ENCODE data around the gene TGFBR3L.

DNA sequence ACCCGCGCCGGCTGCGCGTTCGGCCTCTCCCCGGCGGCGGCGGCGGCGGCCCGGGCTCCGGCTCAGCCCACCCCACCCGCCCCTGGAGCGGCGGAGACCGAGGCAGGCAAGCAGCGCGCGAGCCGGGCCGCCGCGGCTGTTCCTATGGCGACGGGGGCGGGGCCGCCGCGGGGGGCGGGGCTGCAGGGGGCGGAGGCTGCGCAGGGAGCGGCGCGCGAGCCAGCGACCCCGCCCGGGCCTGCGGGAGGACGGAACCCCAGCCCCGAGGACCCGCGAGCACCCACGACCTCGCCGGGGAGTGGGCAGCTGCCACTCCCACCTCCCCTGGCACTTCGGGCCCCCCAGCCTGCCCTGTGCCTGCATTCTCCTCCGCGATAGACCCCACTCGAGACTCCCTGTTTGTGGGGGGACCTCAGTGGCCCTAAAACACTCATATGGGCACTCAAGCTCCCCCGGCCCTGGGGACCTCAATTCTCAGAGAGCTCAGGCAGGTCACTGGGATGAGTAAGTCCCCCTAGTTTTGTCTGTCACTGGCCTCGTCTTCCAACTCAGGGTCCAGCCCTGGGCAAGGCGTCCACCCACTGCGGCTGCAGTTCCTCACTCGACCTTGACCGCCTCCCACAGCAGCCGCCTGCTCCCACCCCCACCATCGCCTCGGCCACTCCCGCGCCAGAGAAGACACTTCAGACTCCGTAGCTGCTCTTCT lies 11.5 kb downstream of the TGFBR3L start, which contains the start of gene CTXN1:
- TF ChIP-seq SP1 (IDR thresholded peaks at IDR 0.05; ENCODE audit: low read depth, low read length) (no peak), CTCF (IDR thresholded peaks at IDR 0.05 in 2 of 3, conservative IDR thresholded peaks at IDR 0.05 in 1 of 3; ENCODE audit: control insufficient read depth in 2 of 3, extremely low read depth in 1 of 3, insufficient read depth in 1 of 3, low read depth in 3 of 3, low read length in 3 of 3) (no peak), REST (IDR thresholded peaks at IDR 0.05; ENCODE audit: low read depth, low read length) (no peak), ELK1 (IDR thresholded peaks at IDR 0.05; ENCODE audit: low read depth, low read length) (no peak), POLR2AphosphoS2 (IDR thresholded peaks at IDR 0.05; ENCODE audit: low read depth, low read length) (0 out of 2 replicates have a peak, but pooled peaks have one; percentile 10), POLR2AphosphoS5 (IDR thresholded peaks at IDR 0.05; ENCODE audit: low read length) (no peak), MYC (IDR thresholded peaks at IDR 0.05; ENCODE audit: insufficient read depth, insufficient read length, insufficient replicate concordance, low read length, severe bottlenecking) (no peak), NFIC (IDR thresholded peaks at IDR 0.05; ENCODE audit: low read depth, low read length) (no peak), SIN3A (IDR thresholded peaks at IDR 0.05; ENCODE audit: low read depth, low read length) (no peak), SMC3 (IDR thresholded peaks at IDR 0.05; ENCODE audit: borderline replicate concordance, low read length) (no peak)
- TF ChIP-seq, protein P1, sequence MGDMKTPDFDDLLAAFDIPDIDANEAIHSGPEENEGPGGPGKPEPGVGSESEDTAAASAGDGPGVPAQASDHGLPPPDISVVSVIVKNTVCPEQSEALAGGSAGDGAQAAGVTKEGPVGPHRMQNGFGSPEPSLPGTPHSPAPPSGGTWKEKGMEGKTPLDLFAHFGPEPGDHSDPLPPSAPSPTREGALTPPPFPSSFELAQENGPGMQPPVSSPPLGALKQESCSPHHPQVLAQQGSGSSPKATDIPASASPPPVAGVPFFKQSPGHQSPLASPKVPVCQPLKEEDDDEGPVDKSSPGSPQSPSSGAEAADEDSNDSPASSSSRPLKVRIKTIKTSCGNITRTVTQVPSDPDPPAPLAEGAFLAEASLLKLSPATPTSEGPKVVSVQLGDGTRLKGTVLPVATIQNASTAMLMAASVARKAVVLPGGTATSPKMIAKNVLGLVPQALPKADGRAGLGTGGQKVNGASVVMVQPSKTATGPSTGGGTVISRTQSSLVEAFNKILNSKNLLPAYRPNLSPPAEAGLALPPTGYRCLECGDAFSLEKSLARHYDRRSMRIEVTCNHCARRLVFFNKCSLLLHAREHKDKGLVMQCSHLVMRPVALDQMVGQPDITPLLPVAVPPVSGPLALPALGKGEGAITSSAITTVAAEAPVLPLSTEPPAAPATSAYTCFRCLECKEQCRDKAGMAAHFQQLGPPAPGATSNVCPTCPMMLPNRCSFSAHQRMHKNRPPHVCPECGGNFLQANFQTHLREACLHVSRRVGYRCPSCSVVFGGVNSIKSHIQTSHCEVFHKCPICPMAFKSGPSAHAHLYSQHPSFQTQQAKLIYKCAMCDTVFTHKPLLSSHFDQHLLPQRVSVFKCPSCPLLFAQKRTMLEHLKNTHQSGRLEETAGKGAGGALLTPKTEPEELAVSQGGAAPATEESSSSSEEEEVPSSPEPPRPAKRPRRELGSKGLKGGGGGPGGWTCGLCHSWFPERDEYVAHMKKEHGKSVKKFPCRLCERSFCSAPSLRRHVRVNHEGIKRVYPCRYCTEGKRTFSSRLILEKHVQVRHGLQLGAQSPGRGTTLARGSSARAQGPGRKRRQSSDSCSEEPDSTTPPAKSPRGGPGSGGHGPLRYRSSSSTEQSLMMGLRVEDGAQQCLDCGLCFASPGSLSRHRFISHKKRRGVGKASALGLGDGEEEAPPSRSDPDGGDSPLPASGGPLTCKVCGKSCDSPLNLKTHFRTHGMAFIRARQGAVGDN (IDR thresholded peaks at IDR 0.05) = no peak

Measured in GM12878 (cell line).